ENCODE data around the gene FGFBP1. TPM values are rescaled to one million over a fixed set of nuclear protein-coding genes. Genes with fewer than 3 reads are reported as not detected.

Gene FGFBP1
- total RNA-seq, 1 experiment from 2014 or later, result not detected

GRCh38 chr4:15918484-15919129, 19.9 kb downstream of the FGFBP1 start:
- Mint-ChIP-seq H3K4me3 (no peak overlapping the region), H3K36me3 (ENCODE audit: insufficient read depth in 1 of 3, low read depth in 3 of 3) (peaks cover 0 to 10% (median 6%) of the 10 kb centered on the region in 3 experiments; a peak in 6 of 7 replicates), H3K4me1 (no peaks in the 10 kb centered on the region), H3K27me3 (ENCODE audit: low read depth) (peaks cover 5% of the 10 kb centered on the region), H3K9me3 (peaks cover 9 to 10% of the 10 kb centered on the region in 2 experiments), H3K27ac (no peak overlapping the region)
- Histone ChIP-seq H2BK20ac (ENCODE audit: low read depth, low read length, poor library complexity, severe bottlenecking) (no peak overlapping the region), H3K27ac (ENCODE audit: insufficient read length, low read depth, low read length) (no peak overlapping the region), H2BK5ac (ENCODE audit: insufficient read length, low read length) (no peak overlapping the region), H3K4me1 (ENCODE audit: insufficient read depth, low read length) (no peaks in the 10 kb centered on the region), H3K79me2 (ENCODE audit: insufficient read depth, low read length) (no peaks in the 10 kb centered on the region), H3K9me3 (ENCODE audit: control insufficient read depth, low read depth, low read length) (peaks cover 11% of the 10 kb centered on the region), H3K23ac (ENCODE audit: insufficient read length, low read depth, low read length) (no peak overlapping the region), H2BK12ac (ENCODE audit: insufficient read length, low read depth, low read length) (no peak overlapping the region), H3K79me1 (ENCODE audit: insufficient read depth, low read depth, low read length, poor library complexity, severe bottlenecking) (no peaks in the 10 kb centered on the region), H3K4ac (ENCODE audit: low read depth, low read length) (no peak overlapping the region), H4K5ac (ENCODE audit: insufficient read length, low read depth, low read length) (no peak overlapping the region), H2AK5ac (ENCODE audit: insufficient read length, low read length) (no peak overlapping the region), H3K18ac (ENCODE audit: insufficient read length, low read depth, low read length) (no peak overlapping the region), H4K8ac (replicated peaks; ENCODE audit: insufficient read length, low read depth, low read length) (no peak overlapping the region), H4K91ac (ENCODE audit: insufficient read length, low read depth, low read length) (peak overlapping the region; percentile 41), H3K23me2 (ENCODE audit: insufficient read length, low read depth, low read length, poor library complexity, severe bottlenecking) (no peaks in the 10 kb centered on the region), H4K20me1 (ENCODE audit: control insufficient read depth, insufficient read depth, insufficient read length) (no peaks in the 10 kb centered on the region), H3T11ph (ENCODE audit: low read length) (no peak overlapping the region), H3K14ac (ENCODE audit: insufficient read depth, low read length) (no peak overlapping the region; the same call in 1 of the 2 replicates), H3K27me3 (ENCODE audit: insufficient read depth, low read length) (no peaks in the 10 kb centered on the region), H2BK15ac (ENCODE audit: low read depth, low read length) (no peak overlapping the region), H3K4me2 (ENCODE audit: insufficient read depth, insufficient read length, low read length) (no peak overlapping the region), H2AFZ (ENCODE audit: low read length) (no peak overlapping the region), H3K9ac (ENCODE audit: extremely low read depth, insufficient read length, low read length) (no peak overlapping the region), H3K56ac (ENCODE audit: insufficient read length, low read depth, low read length) (no peak overlapping the region), H2BK120ac (ENCODE audit: low read depth, low read length, poor library complexity, severe bottlenecking) (no peak overlapping the region)
- WGBS (ENCODE audit: extremely low coverage, insufficient read length, low lambda C conversion rate), result no CpG with 5 or more reads among the region's 4 CpGs
- no peak for DNase-seq
- no peak for TF ChIP-seq CTCF (conservative IDR thresholded peaks at IDR 0.05)
